Panc1 (cell line): ENCODE data around the gene TAS2R8. TPM values are rescaled to one million over a fixed set of nuclear protein-coding genes. Genes with fewer than 3 reads are reported as not detected.

Experiments
- ATAC-seq: fragments of 200-7000 bp; cut with Tn5 transposase; 2 replicates; pipeline ENCODE4 v1.9.1; 2020; ENCODE audit warnings: mild to moderate bottlenecking, moderate library complexity
- BruUV-seq: library from RNA; stranded (reverse); fragments of 400-500 nt; replicated peaks from 2 replicates; lab custom pipeline; 2021; lab: Mats Ljungman, UMichigan
- CTCF ChIA-PET: fragments of 300-600 bp; sonication (Branson Sonifier 250); formaldehyde crosslinking; loops from one replicate; lab custom pipeline; 2022; ENCODE audit warnings: antibody characterized with exemption; lab: Charles Lee
- POLR2A ChIA-PET: fragments of 300-600 bp; sonication (Branson Sonifier 250); formaldehyde crosslinking; loops from one replicate; lab custom pipeline; 2022; ENCODE audit warnings: antibody characterized with exemption; lab: Charles Lee
- DNase-seq: peaks from one replicate; pipeline ENCODE4 v3.0.0-alpha.2; 2010; ENCODE audit warnings: low read depth, low spot score
- H3K27ac ChIP-seq: 2 replicates; pipeline ENCODE4 v1.5.1; 2011; ENCODE audit warnings: mild to moderate bottlenecking, low read length, inconsistent platforms
- H3K27me3 ChIP-seq: fragments of 200-500 bp; sonication (Bioruptor generic); 2 replicates; pipeline ENCODE4 v1.6.0; 2014; ENCODE audit warnings: low read length, inconsistent platforms; ENCODE audit not compliant: control insufficient read depth, insufficient read depth
- H3K36me3 ChIP-seq: fragments of 200-500 bp; sonication (Bioruptor generic); 2 replicates; pipeline ENCODE4 v1.5.1; 2014; ENCODE audit warnings: inconsistent platforms, mild to moderate bottlenecking, low read length, moderate library complexity; ENCODE audit not compliant: control insufficient read depth, insufficient read depth
- H3K4me1 ChIP-seq: 2 replicates; pipeline ENCODE4 v1.5.1; 2011; ENCODE audit warnings: inconsistent platforms, mild to moderate bottlenecking, low read length, moderate library complexity; ENCODE audit not compliant: control insufficient read depth, insufficient read depth
- H3K4me3 ChIP-seq, 2 experiments: 2 replicates each; pipeline ENCODE4 v1.5.1; 2011 to 2012; ENCODE audit warnings: low read depth in 2 of 2, low read length in 2 of 2, mild to moderate bottlenecking in 2 of 2, inconsistent platforms in 1 of 2, moderate library complexity in 1 of 2
- H3K9me3 ChIP-seq: fragments of 200-500 bp; sonication (Bioruptor generic); 2 replicates; pipeline ENCODE4 v1.5.1; 2014; ENCODE audit warnings: low read depth, mild to moderate bottlenecking, inconsistent platforms, low read length, moderate library complexity; ENCODE audit not compliant: control insufficient read depth, insufficient read depth
- POLR2AphosphoS5 ChIP-seq: IDR thresholded peaks from 2 replicates; pipeline ENCODE4 v1.6.1; 2012; ENCODE audit warnings: mild to moderate bottlenecking, low read depth, low read length, moderate library complexity
- SIN3A ChIP-seq: IDR thresholded peaks from 2 replicates; pipeline ENCODE4 v1.6.1; 2012; ENCODE audit warnings: low read depth, mild to moderate bottlenecking, low read length, moderate library complexity, borderline replicate concordance; ENCODE audit not compliant: insufficient read depth
- TCF7L2 ChIP-seq: IDR thresholded peaks from 2 replicates; pipeline ENCODE4 v1.6.1; 2011; ENCODE audit warnings: mild to moderate bottlenecking, low read depth, low read length, inconsistent platforms
- in situ Hi-C: cut with HindIII; loops from 2 replicates; pipeline ENCODE4 v1.10.0; 2016; ENCODE audit warnings: low sequenced_read_pairs, low pct_unique_long_range_greater_than_20kb
- intact Hi-C: fragments of 100-400 bp; cut with micrococcal nuclease; formaldehyde crosslinking; loops from one replicate; pipeline ENCODE4 v1.10.0; 2022; ENCODE audit not compliant: unreplicated experiment
- total RNA-seq: library from RNA; stranded (reverse); gene quantifications from one replicate; pipeline ENCODE4 v1.2.1, GENCODE V29; 2021; ENCODE audit not compliant: unreplicated experiment
- TF ChIP-seq, protein P1 (sequence below), 2 experiments: IDR thresholded peaks; 2 replicates each; pipeline ENCODE4 v1.6.1; 2011 to 2012; ENCODE audit warnings: low read depth in 2 of 2, control low read depth in 1 of 2, low read length in 1 of 2, mild to moderate bottlenecking in 1 of 2, moderate library complexity in 1 of 2; ENCODE audit not compliant: insufficient read depth in 1 of 2
- TF ChIP-seq, protein P2 (sequence below): fragments of 450-650 bp; IDR thresholded peaks from 2 replicates; pipeline ENCODE4 v1.5.1; 2017; ENCODE audit warnings: mild to moderate bottlenecking

TAS2R8 gene
- total RNA-seq, 1 experiment from 2014 or later, result not detected

DNA sequence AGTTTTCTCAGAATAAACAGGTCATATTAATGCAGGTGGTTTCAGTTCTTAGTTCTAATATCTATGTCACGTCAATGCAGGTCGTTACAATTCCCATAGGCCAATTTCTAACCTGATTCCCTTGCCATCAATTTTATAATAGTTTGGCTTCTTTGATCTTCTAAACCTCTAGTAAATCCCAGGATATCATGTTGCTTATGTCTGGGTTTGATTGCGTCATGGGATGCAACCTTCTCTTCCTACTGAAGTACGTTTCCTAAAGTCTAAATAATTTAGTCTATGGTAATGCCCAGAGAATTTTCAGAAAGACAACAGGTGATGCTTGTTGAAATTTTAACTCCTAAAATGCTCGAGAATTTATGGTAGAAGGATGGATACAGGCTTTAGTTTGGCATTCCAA lies 23.8 kb downstream of the TAS2R8 start:
- Histone ChIP-seq H3K9me3 (no peaks in the 10 kb centered on the region), H3K27ac (no peak overlapping the region), H3K4me1 (no peaks in the 10 kb centered on the region), H3K4me3 (no peak overlapping the region), H3K27me3 (no peaks in the 10 kb centered on the region), H3K36me3 (no peaks in the 10 kb centered on the region; the same call in 1 of the 2 replicates)
- no peak for DNase-seq
- BruUV-seq, result no TSS peak
- no peak for ATAC-seq
- in situ Hi-C loops, result no loop called here
- CTCF ChIA-PET, result no interaction called here
- intact Hi-C loops, result no loop called here
- TF ChIP-seq, protein P1, sequence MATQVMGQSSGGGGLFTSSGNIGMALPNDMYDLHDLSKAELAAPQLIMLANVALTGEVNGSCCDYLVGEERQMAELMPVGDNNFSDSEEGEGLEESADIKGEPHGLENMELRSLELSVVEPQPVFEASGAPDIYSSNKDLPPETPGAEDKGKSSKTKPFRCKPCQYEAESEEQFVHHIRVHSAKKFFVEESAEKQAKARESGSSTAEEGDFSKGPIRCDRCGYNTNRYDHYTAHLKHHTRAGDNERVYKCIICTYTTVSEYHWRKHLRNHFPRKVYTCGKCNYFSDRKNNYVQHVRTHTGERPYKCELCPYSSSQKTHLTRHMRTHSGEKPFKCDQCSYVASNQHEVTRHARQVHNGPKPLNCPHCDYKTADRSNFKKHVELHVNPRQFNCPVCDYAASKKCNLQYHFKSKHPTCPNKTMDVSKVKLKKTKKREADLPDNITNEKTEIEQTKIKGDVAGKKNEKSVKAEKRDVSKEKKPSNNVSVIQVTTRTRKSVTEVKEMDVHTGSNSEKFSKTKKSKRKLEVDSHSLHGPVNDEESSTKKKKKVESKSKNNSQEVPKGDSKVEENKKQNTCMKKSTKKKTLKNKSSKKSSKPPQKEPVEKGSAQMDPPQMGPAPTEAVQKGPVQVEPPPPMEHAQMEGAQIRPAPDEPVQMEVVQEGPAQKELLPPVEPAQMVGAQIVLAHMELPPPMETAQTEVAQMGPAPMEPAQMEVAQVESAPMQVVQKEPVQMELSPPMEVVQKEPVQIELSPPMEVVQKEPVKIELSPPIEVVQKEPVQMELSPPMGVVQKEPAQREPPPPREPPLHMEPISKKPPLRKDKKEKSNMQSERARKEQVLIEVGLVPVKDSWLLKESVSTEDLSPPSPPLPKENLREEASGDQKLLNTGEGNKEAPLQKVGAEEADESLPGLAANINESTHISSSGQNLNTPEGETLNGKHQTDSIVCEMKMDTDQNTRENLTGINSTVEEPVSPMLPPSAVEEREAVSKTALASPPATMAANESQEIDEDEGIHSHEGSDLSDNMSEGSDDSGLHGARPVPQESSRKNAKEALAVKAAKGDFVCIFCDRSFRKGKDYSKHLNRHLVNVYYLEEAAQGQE (IDR thresholded peaks at IDR 0.05; ENCODE audit: insufficient read depth in 1 of 2, low read depth in 2 of 2, low read length in 1 of 2), result no peak
- no peak for TF ChIP-seq SIN3A
- no peak for TF ChIP-seq TCF7L2
- POLR2A ChIA-PET, result no interaction called here

DNA sequence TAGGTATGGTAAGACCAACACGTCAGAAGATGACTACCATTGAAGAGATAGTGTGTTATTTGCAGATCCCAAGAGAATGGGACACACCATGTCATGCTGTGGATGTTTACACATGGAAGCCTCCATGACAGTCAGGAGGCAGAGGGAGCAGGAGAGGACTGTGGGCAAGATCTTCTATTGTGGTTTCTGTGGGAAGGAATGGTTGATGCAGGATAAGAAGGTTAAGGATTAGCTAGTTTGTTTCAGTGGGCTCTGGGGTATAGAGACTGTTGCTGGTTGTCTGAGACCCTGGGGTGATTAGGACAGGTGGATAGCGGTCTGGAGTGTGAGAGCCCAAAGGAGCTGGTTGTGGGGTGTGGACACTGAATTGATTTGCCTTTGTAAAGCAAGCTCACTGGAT lies 28.0 kb downstream of the TAS2R8 start:
- Histone ChIP-seq H3K9me3 (no peaks in the 10 kb centered on the region), H3K4me1 (no peaks in the 10 kb centered on the region), H3K27ac (no peak overlapping the region), H3K27me3 (no peaks in the 10 kb centered on the region; the same call in 1 of the 2 replicates), H3K36me3 (no peaks in the 10 kb centered on the region; the same call in 1 of the 2 replicates), H3K4me3 (no peak overlapping the region)
- ChIA-PET POLR2A (no interaction called here), CTCF (no interaction called here)
- DNase-seq, result no peak
- in situ Hi-C loops (no loop called here), intact Hi-C loops (no loop called here)
- no peak for ATAC-seq
- BruUV-seq, result no TSS peak
- TF ChIP-seq, protein P1 (IDR thresholded peaks at IDR 0.05; ENCODE audit: insufficient read depth in 1 of 2, low read depth in 2 of 2, low read length in 1 of 2), result no peak
- TF ChIP-seq SIN3A, result no peak
- TF ChIP-seq, protein P2, sequence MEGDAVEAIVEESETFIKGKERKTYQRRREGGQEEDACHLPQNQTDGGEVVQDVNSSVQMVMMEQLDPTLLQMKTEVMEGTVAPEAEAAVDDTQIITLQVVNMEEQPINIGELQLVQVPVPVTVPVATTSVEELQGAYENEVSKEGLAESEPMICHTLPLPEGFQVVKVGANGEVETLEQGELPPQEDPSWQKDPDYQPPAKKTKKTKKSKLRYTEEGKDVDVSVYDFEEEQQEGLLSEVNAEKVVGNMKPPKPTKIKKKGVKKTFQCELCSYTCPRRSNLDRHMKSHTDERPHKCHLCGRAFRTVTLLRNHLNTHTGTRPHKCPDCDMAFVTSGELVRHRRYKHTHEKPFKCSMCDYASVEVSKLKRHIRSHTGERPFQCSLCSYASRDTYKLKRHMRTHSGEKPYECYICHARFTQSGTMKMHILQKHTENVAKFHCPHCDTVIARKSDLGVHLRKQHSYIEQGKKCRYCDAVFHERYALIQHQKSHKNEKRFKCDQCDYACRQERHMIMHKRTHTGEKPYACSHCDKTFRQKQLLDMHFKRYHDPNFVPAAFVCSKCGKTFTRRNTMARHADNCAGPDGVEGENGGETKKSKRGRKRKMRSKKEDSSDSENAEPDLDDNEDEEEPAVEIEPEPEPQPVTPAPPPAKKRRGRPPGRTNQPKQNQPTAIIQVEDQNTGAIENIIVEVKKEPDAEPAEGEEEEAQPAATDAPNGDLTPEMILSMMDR, result no peak
- no peak for TF ChIP-seq TCF7L2
- TF ChIP-seq POLR2AphosphoS5, result no peak
